Eye (tissue), 1 donor: ENCODE data around the gene KNSTRN.

Source experiments
- DNase-seq: peaks from one replicate; pipeline ENCODE4 v3.0.0-alpha.2; 2015

KNSTRN gene, protein sequence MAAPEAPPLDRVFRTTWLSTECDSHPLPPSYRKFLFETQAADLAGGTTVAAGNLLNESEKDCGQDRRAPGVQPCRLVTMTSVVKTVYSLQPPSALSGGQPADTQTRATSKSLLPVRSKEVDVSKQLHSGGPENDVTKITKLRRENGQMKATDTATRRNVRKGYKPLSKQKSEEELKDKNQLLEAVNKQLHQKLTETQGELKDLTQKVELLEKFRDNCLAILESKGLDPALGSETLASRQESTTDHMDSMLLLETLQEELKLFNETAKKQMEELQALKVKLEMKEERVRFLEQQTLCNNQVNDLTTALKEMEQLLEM

DNA sequence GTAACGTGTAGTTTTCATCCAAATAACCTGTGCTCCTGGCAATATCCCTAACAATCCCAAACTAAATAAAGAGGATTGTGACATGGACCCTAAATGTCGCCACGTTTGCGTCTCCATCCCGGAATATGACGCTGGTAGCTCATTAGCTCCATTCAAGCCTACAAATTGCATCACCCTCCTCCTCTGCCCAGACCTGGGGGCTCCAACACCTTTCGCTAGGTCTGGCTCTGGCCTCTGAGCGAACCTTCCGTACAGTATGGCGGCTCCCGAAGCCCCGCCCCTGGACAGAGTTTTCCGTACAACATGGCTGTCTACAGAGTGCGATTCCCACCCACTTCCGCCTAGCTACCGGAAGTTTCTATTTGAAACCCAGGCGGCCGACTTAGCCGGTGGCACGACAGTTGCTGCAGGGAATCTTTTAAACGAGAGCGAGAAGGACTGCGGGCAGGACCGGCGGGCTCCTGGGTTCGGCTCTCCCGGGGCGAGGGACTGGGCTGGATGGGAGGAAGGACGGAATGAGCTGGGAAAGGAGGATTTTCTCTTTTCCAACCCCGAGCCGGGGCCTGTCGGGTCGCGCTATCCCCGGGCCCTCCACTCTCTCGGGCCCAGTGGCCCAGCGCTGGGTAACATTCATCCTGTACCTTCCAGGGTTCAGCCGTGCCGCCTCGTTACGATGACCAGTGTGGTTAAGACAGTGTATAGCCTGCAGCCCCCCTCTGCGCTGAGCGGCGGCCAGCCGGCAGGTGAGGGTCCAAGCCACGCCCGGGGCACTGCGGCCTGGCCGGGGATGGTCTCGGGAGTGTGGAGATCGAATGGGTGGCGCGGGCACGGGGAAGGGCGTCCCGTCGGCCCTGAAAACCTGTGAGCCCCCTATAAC is at the start of gene KNSTRN:
Gene KNSTRN (plus strand): TSS at position 142 of the 877 bp plus-strand sequence. CDS start 115 bp downstream, at position 257.
- DNase-seq: peak; percentile 97

GRCh38 chr15:40333922-40334492 is 48.5 kb upstream of the KNSTRN start:
- DNase-seq: peak; percentile 76

DNA sequence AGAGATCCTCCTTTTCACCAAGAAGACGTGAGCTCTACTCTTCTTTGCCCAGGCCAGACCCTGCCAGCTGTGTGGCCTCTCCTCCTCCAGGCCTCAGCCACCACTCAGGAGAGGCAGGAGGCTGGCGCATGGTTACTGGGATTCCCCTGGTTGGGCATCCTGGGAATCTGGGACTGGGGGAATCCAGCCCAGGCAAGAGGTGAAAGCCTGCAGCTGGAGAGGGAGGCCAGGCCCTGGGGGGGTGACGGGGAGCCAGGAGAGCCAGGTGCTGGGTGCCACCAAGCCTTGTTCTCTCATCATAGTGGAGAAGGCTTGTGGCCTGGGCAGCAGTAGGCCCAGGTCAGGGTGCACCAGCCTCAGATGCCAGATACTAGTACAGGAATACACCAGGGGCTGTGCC is 48.0 kb upstream of the KNSTRN start:
- no peak for DNase-seq

DNA sequence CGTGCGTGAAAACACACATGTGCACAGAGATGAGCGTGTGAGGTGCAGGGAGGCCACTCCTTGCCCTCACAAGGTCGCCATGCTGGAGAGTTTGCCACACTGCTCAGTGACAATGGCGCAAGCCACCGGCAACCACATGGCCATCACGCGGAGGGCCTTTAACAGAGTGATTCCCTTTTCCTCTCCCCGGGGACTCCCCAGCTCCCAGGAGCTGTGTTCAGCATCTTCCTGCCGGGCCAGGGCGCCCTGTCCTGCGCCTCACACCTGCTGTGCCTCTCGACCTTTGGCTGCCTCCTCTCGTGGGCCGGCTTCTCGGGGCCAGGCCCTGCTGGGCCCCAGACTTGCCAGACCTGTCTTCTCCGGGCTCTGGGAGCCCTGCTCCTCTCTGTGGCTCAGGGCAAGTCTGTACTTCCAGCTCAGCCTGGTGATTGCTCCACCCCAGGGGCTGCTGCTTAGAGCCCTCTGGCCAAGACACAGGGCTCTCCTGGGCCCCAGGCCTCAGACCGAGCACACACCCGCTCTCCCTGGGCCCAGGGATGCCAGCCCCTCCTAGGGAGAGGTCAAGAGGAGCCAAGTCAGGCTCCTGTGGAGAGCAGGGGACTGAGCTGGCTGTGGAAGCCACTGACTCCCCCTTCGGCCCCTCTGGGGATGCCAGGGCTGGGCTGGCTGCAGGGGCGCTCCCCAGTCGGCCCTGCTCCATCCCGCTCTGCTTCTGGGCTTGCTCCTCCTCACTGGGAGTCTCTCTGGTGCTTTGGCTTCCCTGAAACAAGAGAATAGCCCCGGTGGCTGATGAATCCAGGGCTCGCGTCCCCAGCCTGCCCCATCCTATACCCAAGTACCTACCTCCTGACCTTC is 47.4 kb upstream of the KNSTRN start:
- DNase-seq: no peak

- no peak for DNase-seq
Measured at GRCh38 chr15:40335938-40336743, 46.4 kb upstream of the KNSTRN start.

DNA sequence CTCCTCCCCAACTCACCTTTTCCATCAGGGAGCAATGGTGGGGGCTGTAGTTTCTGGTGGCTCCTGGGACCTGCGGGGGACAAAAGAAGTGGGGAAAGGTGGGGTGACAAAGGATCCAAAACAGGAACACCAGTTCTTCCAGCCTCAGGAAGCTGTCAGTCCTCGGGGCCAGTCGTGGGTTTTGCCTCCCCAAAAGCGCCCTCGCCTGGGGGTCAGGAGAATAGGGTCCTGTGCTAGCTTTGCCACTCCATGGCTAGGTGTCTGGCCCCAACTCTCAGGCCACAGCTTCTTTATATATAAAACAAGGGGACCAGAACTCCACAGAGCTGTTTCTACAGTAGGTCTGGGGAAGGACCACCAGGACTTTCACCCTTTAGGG is 45.8 kb upstream of the KNSTRN start:
- DNase-seq: no peak

- no peak for DNase-seq
Measured at GRCh38 chr15:40337597-40337996, 44.9 kb upstream of the KNSTRN start.

- peak; percentile 88 for DNase-seq
Measured at GRCh38 chr15:40338041-40338657, 44.4 kb upstream of the KNSTRN start.

DNA sequence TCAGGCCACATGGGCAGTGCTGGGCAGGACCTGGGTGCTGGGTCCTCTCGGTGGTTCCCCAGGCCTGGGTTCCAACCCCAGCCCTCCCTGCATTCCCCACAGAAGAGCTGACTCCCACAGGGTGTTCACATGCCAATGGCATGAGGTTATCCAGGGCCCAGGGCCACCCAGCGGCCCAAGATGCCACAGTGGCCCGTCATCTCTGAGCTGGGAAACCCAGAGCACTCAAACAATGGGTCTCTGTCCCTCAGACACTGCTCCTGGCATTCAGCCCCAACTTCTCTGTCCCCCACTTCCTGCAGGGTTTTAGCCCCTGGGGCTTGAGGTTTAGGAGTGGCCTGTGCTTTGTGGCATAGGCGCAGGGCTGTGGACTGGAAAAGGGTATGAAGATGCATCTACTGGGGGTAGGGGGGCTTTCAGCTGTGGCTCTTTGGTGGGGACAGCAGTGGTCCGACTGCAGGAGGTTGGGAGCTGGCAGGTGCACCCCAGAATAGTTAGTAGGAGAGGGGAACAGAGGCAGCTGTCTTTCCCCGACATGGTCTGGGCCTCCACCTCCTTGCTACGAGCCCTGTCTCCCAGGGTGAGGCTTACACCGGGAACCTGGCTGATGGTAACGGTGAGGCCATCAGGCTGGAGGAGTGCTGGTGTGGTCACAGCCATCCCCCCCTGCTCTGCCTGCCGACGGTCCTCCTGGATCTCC is 43.5 kb upstream of the KNSTRN start:
- no peak for DNase-seq

DNA sequence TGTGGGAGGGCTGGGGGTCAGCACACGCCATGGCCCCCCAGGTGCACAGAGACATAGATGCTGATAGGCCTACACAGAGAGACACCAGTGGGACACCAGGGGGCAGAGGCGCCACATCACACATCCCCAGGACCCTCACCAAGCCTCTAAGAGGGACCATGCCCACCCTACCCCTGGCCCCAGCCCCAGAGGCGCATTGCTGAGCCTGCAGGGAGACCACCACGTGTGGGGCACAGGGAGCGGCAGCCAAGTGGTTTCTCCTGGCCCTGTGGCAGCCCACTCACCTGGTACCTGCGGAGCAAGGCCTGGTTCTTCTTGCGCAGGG is 42.9 kb upstream of the KNSTRN start:
- DNase-seq: no peak

GRCh38 chr15:40340038-40340739 is 42.3 kb upstream of the KNSTRN start:
- DNase-seq: peak; percentile 63

GRCh38 chr15:40340740-40341400 is 41.7 kb upstream of the KNSTRN start, which contains the start of gene CCDC9B:
CCDC9B (minus strand) TSS chr15:40340939; CDS start chr15:40340819, 120 bp downstream.
- DNase-seq: peak; percentile 80

- no peak for DNase-seq
Measured at GRCh38 chr15:40342416-40343320, 39.9 kb upstream of the KNSTRN start.

- DNase-seq: no peak
Measured at GRCh38 chr15:40343512-40343911, 39.0 kb upstream of the KNSTRN start.

- DNase-seq: no peak
Measured at GRCh38 chr15:40344217-40344616, 38.3 kb upstream of the KNSTRN start.

DNA sequence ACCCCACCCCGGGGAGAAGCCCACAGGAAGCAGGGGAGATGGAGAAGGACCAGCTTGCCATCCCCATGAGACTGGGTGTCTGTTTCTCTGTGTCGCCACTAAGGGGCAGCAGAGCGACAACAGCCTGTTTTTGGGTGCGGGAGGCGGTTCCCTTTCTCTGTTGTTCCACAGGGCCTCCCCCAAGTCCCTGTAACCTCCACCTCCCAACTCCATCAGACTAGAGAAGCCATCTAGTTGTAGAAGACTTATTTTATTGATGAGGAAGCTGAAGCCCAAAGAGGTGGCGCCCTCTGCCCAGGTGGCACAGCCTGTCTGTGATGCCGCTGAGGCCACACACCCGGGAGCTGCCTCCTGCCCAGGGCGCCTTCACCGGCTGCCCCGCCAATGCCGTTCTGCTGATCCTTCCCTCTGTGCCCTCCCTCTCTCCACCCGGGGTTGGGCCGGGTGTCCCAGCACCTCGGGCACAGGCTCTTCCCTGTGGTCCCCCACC is 37.8 kb upstream of the KNSTRN start:
- peak; percentile 70 for DNase-seq

GRCh38 chr15:40345225-40345866 is 37.2 kb upstream of the KNSTRN start:
- no peak for DNase-seq
